HEK293 (cell line): ENCODE measurements around the gene EEF1A2.

Experiments used
- CTCF ChIA-PET: fragments of 350-600 bp; formaldehyde crosslinking; extraction: SDS; loops from one replicate; lab custom pipeline; 2021; ENCODE audit warnings: antibody characterized with exemption; lab: Yijun Ruan, JAX
- POLR2A ChIA-PET: fragments of 300-600 bp; formaldehyde crosslinking; extraction: SDS; loops from one replicate; lab custom pipeline; 2020; ENCODE audit warnings: antibody characterized with exemption, inconsistent platforms; lab: Yijun Ruan, JAX
- H3K27ac ChIP-seq: fragments of 200-500 bp; sonication (Bioruptor generic); 2 replicates; pipeline ENCODE4 v1.5.1; 2014; ENCODE audit warnings: low read depth, low read length, control low read depth, inconsistent platforms; ENCODE audit errors: extremely low read depth
- H3K36me3 ChIP-seq, 2 experiments: fragments of 200-500 bp in 1 of 2; sonication (Bioruptor generic) in 1 of 2; 1 replicate in 1 of 2; 2 replicates in 1 of 2; pipeline ENCODE4 v1.5.1; 2014 to 2017; ENCODE audit warnings: inconsistent platforms in 2 of 2, low read length in 2 of 2; ENCODE audit not compliant: control insufficient read depth in 2 of 2, insufficient read depth in 1 of 2
- H3K4me1 ChIP-seq: fragments of 200-500 bp; sonication (Bioruptor generic); 2 replicates; pipeline ENCODE4 v1.5.1; 2014; ENCODE audit warnings: mild to moderate bottlenecking, low read length, inconsistent platforms; ENCODE audit not compliant: control insufficient read depth, insufficient read depth
- H3K4me3 ChIP-seq: 2 replicates; pipeline ENCODE4 v1.5.1; 2011; ENCODE audit warnings: low read depth, mild to moderate bottlenecking, control low read depth, low read length, moderate library complexity
- H3K9me3 ChIP-seq: fragments of 200-500 bp; sonication (Bioruptor generic); 2 replicates; pipeline ENCODE4 v1.5.1; 2014; ENCODE audit warnings: low read depth, low read length, inconsistent platforms; ENCODE audit not compliant: control insufficient read depth, insufficient read depth
- EGR2 ChIP-seq: fragments of 450-650 bp; formaldehyde crosslinking; IDR thresholded peaks from 2 replicates; pipeline ENCODE4 v1.5.1; 2016; ENCODE audit warnings: low read depth, missing biosample characterization, missing genetic modification characterization
- OSR2 ChIP-seq: fragments of 450-650 bp; formaldehyde crosslinking; IDR thresholded peaks from 2 replicates; pipeline ENCODE4 v1.5.1; 2016; ENCODE audit warnings: missing biosample characterization, missing genetic modification characterization
- ZBTB17 ChIP-seq: fragments of 450-650 bp; formaldehyde crosslinking; IDR thresholded peaks from 2 replicates; pipeline ENCODE4 v1.5.1; 2016; ENCODE audit warnings: missing biosample characterization, missing genetic modification characterization
- ZBTB8A ChIP-seq: fragments of 450-650 bp; formaldehyde crosslinking; IDR thresholded peaks from 2 replicates; pipeline ENCODE4 v1.5.1; 2016; ENCODE audit warnings: missing biosample characterization, missing genetic modification characterization
- ZNF10 ChIP-seq: fragments of 450-650 bp; formaldehyde crosslinking; IDR thresholded peaks from 2 replicates; pipeline ENCODE4 v1.5.1; 2017; ENCODE audit warnings: missing biosample characterization, missing genetic modification characterization
- ZNF121 ChIP-seq: fragments of 450-650 bp; formaldehyde crosslinking; IDR thresholded peaks from 2 replicates; pipeline ENCODE4 v1.5.1; 2016; ENCODE audit warnings: missing biosample characterization, missing genetic modification characterization
- ZNF138 ChIP-seq: fragments of 450-650 bp; formaldehyde crosslinking; IDR thresholded peaks from 2 replicates; pipeline ENCODE4 v1.5.1; 2016; ENCODE audit warnings: missing biosample characterization, missing genetic modification characterization, borderline replicate concordance
- ZNF23 ChIP-seq: fragments of 450-650 bp; formaldehyde crosslinking; IDR thresholded peaks from 2 replicates; pipeline ENCODE4 v1.5.1; 2016; ENCODE audit warnings: missing biosample characterization, missing genetic modification characterization, borderline replicate concordance
- ZNF548 ChIP-seq: fragments of 450-650 bp; formaldehyde crosslinking; IDR thresholded peaks from 2 replicates; pipeline ENCODE4 v1.5.1; 2016; ENCODE audit warnings: missing biosample characterization, missing genetic modification characterization
- ZNF555 ChIP-seq: fragments of 450-650 bp; formaldehyde crosslinking; conservative IDR thresholded peaks from 2 replicates; pipeline ENCODE4 v1.5.1; 2017; ENCODE audit warnings: missing biosample characterization, mild to moderate bottlenecking, missing genetic modification characterization, inconsistent platforms
- ZNF654 ChIP-seq: fragments of 450-650 bp; formaldehyde crosslinking; IDR thresholded peaks from 2 replicates; pipeline ENCODE4 v1.5.1; 2016; ENCODE audit warnings: low read depth, missing biosample characterization, missing genetic modification characterization
- ZNF658 ChIP-seq: fragments of 450-650 bp; formaldehyde crosslinking; IDR thresholded peaks from 2 replicates; pipeline ENCODE4; 2016; ENCODE audit warnings: missing biosample characterization, missing genetic modification characterization
- ZNF768 ChIP-seq: fragments of 450-650 bp; formaldehyde crosslinking; IDR thresholded peaks from 2 replicates; pipeline ENCODE4 v1.5.1; 2018; ENCODE audit warnings: missing biosample characterization, mild to moderate bottlenecking, missing genetic modification characterization
- TF ChIP-seq, protein P1 (sequence below): fragments of 450-650 bp; formaldehyde crosslinking; IDR thresholded peaks from 2 replicates; pipeline ENCODE4 v1.5.1; 2016; ENCODE audit warnings: missing biosample characterization, missing genetic modification characterization
- TF ChIP-seq, protein P2 (sequence below): fragments of 450-650 bp; formaldehyde crosslinking; IDR thresholded peaks from 2 replicates; pipeline ENCODE4 v1.5.1; 2016; ENCODE audit warnings: missing biosample characterization, missing genetic modification characterization
- TF ChIP-seq, protein P3 (sequence below): fragments of 450-650 bp; IDR thresholded peaks from 2 replicates; pipeline ENCODE4 v1.5.1; 2018; ENCODE audit warnings: missing biosample characterization, mild to moderate bottlenecking, missing genetic modification characterization
- TF ChIP-seq, protein P4 (sequence below): IDR thresholded peaks from 2 replicates; pipeline ENCODE4 v1.6.1; 2011; ENCODE audit warnings: mild to moderate bottlenecking, low read depth, low read length, borderline replicate concordance
- TF ChIP-seq, protein P5 (sequence below): fragments of 450-650 bp; formaldehyde crosslinking; IDR thresholded peaks from 2 replicates; pipeline ENCODE4 v1.5.1; 2016; ENCODE audit warnings: missing biosample characterization, missing genetic modification characterization
- TF ChIP-seq, protein P6 (sequence below): fragments of 450-650 bp; formaldehyde crosslinking; IDR thresholded peaks from 2 replicates; pipeline ENCODE4 v1.5.1; 2016; ENCODE audit warnings: missing biosample characterization, missing genetic modification characterization, low read depth
- TF ChIP-seq, protein P7 (sequence below): fragments of 450-650 bp; formaldehyde crosslinking; IDR thresholded peaks from 2 replicates; pipeline ENCODE4 v1.5.1; 2017; ENCODE audit warnings: missing biosample characterization, missing genetic modification characterization

EEF1A2 gene

DNA sequence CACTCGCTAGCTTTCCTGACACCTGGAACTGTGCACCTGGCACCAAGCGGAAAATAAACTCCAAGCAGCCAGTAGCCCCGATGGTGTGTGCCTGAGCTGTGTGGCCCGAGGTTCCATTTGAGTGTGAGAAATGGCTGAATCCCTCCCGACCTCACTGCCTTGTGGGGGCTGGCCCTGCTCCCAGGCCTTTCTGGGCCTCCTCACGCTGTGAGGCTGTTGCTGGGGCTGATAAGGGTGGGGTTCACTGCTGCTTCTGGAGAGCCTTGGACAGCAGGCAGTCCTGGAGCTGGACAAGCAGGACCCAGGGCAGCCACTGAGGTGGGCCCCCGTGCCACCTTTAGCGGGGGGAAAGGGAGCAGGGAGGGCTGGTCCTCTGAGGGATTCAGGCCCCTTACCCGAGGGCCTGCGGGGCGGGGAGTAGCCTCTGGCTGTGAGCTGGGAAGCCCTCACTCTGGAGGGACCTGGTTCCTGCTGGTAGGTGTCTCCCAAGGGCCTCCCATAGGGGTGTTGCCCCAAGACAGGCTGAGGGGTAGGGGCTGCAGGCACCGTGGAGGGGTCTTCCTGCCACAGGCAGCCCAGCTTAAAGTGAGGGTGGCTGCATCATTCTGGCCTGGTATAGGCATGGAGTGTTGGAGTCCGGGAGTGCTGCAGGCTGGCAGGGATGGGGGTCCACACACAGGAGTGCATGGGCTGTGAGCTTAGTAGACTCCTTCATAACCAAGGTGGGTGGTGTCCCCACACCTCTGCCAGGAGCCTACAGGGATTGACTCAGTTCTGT, 23.4 kb upstream of the EEF1A2 start (continued):
- TF ChIP-seq, protein P1, sequence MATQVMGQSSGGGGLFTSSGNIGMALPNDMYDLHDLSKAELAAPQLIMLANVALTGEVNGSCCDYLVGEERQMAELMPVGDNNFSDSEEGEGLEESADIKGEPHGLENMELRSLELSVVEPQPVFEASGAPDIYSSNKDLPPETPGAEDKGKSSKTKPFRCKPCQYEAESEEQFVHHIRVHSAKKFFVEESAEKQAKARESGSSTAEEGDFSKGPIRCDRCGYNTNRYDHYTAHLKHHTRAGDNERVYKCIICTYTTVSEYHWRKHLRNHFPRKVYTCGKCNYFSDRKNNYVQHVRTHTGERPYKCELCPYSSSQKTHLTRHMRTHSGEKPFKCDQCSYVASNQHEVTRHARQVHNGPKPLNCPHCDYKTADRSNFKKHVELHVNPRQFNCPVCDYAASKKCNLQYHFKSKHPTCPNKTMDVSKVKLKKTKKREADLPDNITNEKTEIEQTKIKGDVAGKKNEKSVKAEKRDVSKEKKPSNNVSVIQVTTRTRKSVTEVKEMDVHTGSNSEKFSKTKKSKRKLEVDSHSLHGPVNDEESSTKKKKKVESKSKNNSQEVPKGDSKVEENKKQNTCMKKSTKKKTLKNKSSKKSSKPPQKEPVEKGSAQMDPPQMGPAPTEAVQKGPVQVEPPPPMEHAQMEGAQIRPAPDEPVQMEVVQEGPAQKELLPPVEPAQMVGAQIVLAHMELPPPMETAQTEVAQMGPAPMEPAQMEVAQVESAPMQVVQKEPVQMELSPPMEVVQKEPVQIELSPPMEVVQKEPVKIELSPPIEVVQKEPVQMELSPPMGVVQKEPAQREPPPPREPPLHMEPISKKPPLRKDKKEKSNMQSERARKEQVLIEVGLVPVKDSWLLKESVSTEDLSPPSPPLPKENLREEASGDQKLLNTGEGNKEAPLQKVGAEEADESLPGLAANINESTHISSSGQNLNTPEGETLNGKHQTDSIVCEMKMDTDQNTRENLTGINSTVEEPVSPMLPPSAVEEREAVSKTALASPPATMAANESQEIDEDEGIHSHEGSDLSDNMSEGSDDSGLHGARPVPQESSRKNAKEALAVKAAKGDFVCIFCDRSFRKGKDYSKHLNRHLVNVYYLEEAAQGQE, result no peak
- TF ChIP-seq ZNF768 (no peak), ZNF138 (tag by site-specific recombination) (no peak), OSR2 (tag by site-specific recombination) (no peak), EGR2 (peak; percentile 82), ZNF121 (no peak)
- TF ChIP-seq, protein P2, sequence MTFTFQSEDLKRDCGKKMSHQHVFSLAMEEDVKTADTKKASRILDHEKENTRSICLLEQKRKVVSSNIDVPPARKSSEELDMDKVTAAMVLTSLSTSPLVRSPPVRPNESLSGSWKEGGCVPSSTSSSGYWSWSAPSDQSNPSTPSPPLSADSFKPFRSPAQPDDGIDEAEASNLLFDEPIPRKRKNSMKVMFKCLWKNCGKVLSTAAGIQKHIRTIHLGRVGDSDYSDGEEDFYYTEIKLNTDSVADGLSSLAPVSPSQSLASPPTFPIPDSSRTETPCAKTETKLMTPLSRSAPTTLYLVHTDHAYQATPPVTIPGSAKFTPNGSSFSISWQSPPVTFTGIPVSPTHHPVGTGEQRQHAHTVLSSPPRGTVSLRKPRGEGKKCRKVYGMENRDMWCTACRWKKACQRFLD (tag by site-specific recombination), result no peak
- TF ChIP-seq, protein P3, sequence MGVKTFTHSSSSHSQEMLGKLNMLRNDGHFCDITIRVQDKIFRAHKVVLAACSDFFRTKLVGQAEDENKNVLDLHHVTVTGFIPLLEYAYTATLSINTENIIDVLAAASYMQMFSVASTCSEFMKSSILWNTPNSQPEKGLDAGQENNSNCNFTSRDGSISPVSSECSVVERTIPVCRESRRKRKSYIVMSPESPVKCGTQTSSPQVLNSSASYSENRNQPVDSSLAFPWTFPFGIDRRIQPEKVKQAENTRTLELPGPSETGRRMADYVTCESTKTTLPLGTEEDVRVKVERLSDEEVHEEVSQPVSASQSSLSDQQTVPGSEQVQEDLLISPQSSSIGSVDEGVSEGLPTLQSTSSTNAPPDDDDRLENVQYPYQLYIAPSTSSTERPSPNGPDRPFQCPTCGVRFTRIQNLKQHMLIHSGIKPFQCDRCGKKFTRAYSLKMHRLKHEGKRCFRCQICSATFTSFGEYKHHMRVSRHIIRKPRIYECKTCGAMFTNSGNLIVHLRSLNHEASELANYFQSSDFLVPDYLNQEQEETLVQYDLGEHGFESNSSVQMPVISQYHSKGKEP (tag by site-specific recombination), result no peak
- TF ChIP-seq, protein P4, sequence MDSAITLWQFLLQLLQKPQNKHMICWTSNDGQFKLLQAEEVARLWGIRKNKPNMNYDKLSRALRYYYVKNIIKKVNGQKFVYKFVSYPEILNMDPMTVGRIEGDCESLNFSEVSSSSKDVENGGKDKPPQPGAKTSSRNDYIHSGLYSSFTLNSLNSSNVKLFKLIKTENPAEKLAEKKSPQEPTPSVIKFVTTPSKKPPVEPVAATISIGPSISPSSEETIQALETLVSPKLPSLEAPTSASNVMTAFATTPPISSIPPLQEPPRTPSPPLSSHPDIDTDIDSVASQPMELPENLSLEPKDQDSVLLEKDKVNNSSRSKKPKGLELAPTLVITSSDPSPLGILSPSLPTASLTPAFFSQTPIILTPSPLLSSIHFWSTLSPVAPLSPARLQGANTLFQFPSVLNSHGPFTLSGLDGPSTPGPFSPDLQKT, result no peak
- TF ChIP-seq, all 188 proteins: peak for 4

DNA sequence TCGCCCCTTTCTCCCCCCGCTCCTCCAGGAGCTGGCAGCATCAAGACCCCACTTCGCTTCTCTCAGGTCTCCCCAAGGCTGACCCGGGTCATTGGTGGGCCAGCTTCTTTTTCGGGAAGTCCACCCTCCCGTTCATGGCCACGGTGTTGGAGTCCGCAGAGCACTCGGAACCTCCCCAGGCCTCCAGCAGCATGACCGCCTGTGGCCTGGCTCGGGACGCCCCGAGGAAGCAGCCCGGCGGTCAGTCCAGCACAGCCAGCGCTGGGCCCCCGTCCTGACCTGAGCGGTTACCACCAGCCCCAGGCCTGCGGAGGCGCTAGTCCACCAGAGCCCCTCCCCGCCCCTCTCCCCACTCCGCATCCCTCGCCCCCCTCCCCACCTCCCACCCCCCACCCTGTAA, 22.7 kb upstream of the EEF1A2 start:
- Histone ChIP-seq H3K9me3 (no peaks in the 10 kb centered on the region), H3K27ac (peak overlapping the region; percentile 42; the same call in 1 of the 2 replicates), H3K4me3 (peak overlapping the region; percentile 71), H3K36me3 (peaks cover 0 to 24% of the 10 kb centered on the region in 2 experiments; a peak in 1 of 3 replicates), H3K4me1 (no peaks in the 10 kb centered on the region)
- TF ChIP-seq, protein P5, sequence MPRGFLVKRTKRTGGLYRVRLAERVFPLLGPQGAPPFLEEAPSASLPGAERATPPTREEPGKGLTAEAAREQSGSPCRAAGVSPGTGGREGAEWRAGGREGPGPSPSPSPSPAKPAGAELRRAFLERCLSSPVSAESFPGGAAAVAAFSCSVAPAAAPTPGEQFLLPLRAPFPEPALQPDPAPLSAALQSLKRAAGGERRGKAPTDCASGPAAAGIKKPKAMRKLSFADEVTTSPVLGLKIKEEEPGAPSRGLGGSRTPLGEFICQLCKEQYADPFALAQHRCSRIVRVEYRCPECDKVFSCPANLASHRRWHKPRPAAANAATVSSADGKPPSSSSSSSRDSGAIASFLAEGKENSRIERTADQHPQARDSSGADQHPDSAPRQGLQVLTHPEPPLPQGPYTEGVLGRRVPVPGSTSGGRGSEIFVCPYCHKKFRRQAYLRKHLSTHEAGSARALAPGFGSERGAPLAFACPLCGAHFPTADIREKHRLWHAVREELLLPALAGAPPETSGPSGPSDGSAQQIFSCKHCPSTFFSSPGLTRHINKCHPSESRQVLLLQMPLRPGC (tag by site-specific recombination), result no peak
- TF ChIP-seq ZBTB8A (no peak), ZNF548 (tag by site-specific recombination) (no peak), ZBTB17 (tag by site-specific recombination) (no peak), ZNF654 (tag by site-specific recombination) (no peak), ZNF658 (tag by site-specific recombination) (no peak), ZNF555 (tag by site-specific recombination) (no peak), ZNF23 (tag by site-specific recombination) (no peak), ZNF10 (no peak)
- TF ChIP-seq, protein P6, sequence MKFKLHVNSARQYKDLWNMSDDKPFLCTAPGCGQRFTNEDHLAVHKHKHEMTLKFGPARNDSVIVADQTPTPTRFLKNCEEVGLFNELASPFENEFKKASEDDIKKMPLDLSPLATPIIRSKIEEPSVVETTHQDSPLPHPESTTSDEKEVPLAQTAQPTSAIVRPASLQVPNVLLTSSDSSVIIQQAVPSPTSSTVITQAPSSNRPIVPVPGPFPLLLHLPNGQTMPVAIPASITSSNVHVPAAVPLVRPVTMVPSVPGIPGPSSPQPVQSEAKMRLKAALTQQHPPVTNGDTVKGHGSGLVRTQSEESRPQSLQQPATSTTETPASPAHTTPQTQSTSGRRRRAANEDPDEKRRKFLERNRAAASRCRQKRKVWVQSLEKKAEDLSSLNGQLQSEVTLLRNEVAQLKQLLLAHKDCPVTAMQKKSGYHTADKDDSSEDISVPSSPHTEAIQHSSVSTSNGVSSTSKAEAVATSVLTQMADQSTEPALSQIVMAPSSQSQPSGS (tag by site-specific recombination), result no peak
- TF ChIP-seq, protein P7, sequence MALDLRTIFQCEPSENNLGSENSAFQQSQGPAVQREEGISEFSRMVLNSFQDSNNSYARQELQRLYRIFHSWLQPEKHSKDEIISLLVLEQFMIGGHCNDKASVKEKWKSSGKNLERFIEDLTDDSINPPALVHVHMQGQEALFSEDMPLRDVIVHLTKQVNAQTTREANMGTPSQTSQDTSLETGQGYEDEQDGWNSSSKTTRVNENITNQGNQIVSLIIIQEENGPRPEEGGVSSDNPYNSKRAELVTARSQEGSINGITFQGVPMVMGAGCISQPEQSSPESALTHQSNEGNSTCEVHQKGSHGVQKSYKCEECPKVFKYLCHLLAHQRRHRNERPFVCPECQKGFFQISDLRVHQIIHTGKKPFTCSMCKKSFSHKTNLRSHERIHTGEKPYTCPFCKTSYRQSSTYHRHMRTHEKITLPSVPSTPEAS (tag by site-specific recombination), result no peak
- CTCF ChIA-PET, result interaction anchor here (0.6 to 1.8 kb wide), 3 partner anchors 13 to 302 kb away, joined by 3 to 9 read pairs (median 3); no protein-coding TSS in a partner anchor
- POLR2A ChIA-PET, result interaction anchor here (0.6 to 2.4 kb wide), 8 partner anchors 9 to 219 kb away, joined by 3 to 12 read pairs (median 5); partner anchors contain the start of genes HELZ2 and PTK6
